Activated CD4-positive, alpha-beta memory T cell treated with anti-CD3 and anti-CD28 coated beads, Interleukin-2, amount 10 ng/mL, durations not matched to agents 7 days and 5 days (primary cell): ENCODE data around the gene PROM2. TPM values are rescaled to one million over a fixed set of nuclear protein-coding genes. Genes with fewer than 3 reads are reported as not detected.

ENCODE experiments used
- CTCF ChIA-PET: fragments of 350-600 bp; sonication (Branson Sonifier 250); formaldehyde crosslinking; loops from one replicate; lab custom pipeline; 2021; ENCODE audit warnings: antibody characterized with exemption, inconsistent platforms; lab: Charles Lee
- POLR2A ChIA-PET: fragments of 350-600 bp; sonication (Branson Sonifier 250); formaldehyde crosslinking; loops from one replicate; lab custom pipeline; 2021; ENCODE audit warnings: antibody characterized with exemption; lab: Charles Lee
- DNase-seq: peaks from one replicate; pipeline ENCODE4 v3.0.0-alpha.2; 2020
- H3K27ac Mint-ChIP-seq: one replicate; pipeline ENCODE4 v1.8.0; 2021; ENCODE audit warnings: mild to moderate bottlenecking, mixed read lengths
- H3K27me3 Mint-ChIP-seq: one replicate; pipeline ENCODE4 v1.8.0; 2021; ENCODE audit warnings: mixed read lengths
- H3K36me3 Mint-ChIP-seq: one replicate; pipeline ENCODE4 v1.8.0; 2021; ENCODE audit warnings: low read depth, mixed read lengths
- H3K4me1 Mint-ChIP-seq: one replicate; pipeline ENCODE4 v1.8.0; 2021; ENCODE audit warnings: mixed read lengths
- H3K4me3 Mint-ChIP-seq: one replicate; pipeline ENCODE4 v1.8.0; 2021; ENCODE audit warnings: mild to moderate bottlenecking, mixed read lengths
- H3K9me3 Mint-ChIP-seq: one replicate; pipeline ENCODE4 v1.8.0; 2021; ENCODE audit warnings: mixed read lengths
- total RNA-seq, 2 experiments: library from RNA; stranded (reverse); gene quantifications; one replicate each; pipeline ENCODE4 v1.2.3, GENCODE V29; 2021

PROM2 gene
- total RNA-seq, 2 experiments from 2014 or later = 0.15 to 0.18 TPM

DNA sequence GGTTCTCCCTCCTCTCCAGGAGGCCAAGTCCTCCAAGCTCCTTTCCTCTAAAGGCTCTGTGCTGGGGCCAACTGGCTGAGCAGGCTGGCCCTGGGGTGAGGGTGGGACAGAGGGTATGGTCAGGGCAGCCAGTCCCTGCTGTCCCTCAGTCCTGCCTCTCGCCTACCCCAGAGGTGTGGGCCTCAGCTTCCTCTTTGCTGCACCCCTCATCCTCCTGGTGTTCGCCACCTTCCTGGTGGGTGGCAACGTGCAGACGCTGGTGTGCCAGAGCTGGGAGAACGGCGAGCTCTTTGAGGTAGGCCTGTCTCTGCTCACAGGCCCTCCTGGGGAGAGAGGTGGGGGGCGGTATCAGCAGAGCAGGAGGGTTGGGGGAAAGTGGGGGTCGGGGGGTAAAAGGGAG is 6.8 kb downstream of the PROM2 start:
- ChIA-PET POLR2A (no interaction called here), CTCF (no interaction called here)
- H3K27me3 Mint-ChIP-seq = no peaks in the 10 kb centered on the region
- no peaks in the 10 kb centered on the region for H3K4me1 Mint-ChIP-seq
- no peaks in the 10 kb centered on the region for H3K36me3 Mint-ChIP-seq
- H3K4me3 Mint-ChIP-seq = no peak overlapping the region
- no peak overlapping the region for H3K27ac Mint-ChIP-seq
- no peaks in the 10 kb centered on the region for H3K9me3 Mint-ChIP-seq
- no peak for DNase-seq

DNA sequence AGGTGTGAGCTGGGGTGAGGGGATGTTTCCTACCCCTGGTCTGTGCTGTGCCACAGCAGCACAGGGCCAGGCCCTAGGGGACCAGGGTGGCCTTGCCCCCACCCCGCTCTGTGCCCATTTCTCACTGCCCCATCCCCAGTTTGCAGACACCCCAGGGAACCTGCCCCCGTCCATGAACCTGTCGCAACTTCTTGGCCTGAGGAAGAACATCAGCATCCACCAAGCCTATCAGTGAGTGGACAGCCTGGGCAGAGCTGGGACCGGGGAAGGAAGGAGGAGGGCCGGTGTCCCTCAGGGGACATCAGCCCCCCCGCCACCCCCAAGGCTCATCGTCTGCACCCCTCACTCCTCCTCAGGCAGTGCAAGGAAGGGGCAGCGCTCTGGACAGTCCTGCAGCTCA is 7.5 kb downstream of the PROM2 start:
- Mint-ChIP-seq H3K36me3 (no peaks in the 10 kb centered on the region), H3K27me3 (no peaks in the 10 kb centered on the region), H3K4me3 (no peak overlapping the region), H3K9me3 (no peaks in the 10 kb centered on the region), H3K4me1 (no peaks in the 10 kb centered on the region), H3K27ac (no peak overlapping the region)
- CTCF ChIA-PET = no interaction called here
- DNase-seq = no peak
- POLR2A ChIA-PET = no interaction called here

DNA sequence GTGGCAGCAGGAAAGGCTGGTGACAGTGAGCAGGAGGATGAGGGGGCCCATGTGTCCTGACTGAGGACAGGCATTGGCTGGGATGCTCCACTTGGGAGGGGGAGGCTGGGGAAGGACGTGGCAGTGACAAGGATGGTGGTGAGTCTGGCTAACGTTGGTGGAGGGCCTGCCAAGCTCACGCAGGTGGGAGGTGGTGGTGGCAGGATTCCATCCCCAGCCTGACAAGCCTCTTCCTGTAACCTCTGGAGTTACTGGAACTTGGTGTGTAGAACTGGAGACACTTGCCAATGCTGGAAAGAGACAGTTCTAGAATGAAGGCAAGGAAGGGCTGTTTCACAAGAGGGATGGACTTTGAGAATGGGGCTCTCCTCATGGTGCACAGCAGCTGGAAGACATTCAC is 8.2 kb downstream of the PROM2 start:
- H3K36me3 Mint-ChIP-seq = no peaks in the 10 kb centered on the region
- ChIA-PET CTCF (no interaction called here), POLR2A (no interaction called here)
- H3K4me1 Mint-ChIP-seq = no peaks in the 10 kb centered on the region
- H3K27ac Mint-ChIP-seq = no peak overlapping the region
- H3K27me3 Mint-ChIP-seq = no peaks in the 10 kb centered on the region
- no peaks in the 10 kb centered on the region for H3K9me3 Mint-ChIP-seq
- no peak overlapping the region for H3K4me3 Mint-ChIP-seq
- DNase-seq = no peak

DNA sequence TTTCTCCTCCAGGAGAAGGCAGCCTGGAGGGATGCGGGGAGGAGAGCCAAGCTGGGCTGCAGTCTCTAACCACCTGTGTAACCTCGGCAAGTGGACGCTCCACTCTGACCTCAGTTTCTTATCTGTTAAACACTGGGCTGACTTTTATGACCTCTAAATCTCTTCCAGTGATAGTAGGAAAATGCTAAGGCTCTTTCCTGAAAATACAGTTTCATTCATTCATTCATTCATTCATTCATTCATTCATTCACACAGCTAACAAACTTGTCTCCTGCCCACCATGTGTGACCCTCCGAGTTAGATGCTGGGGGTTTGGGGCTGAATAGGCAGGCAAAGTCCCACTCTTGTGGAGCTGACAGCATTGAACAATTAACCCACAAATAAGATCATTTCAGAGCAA is 9.3 kb downstream of the PROM2 start:
- no peak overlapping the region for H3K27ac Mint-ChIP-seq
- no peaks in the 10 kb centered on the region for H3K36me3 Mint-ChIP-seq
- H3K4me1 Mint-ChIP-seq = no peaks in the 10 kb centered on the region
- no peak for DNase-seq
- no peaks in the 10 kb centered on the region for H3K9me3 Mint-ChIP-seq
- ChIA-PET CTCF (no interaction called here), POLR2A (no interaction called here)
- H3K4me3 Mint-ChIP-seq = no peak overlapping the region
- H3K27me3 Mint-ChIP-seq = no peaks in the 10 kb centered on the region

DNA sequence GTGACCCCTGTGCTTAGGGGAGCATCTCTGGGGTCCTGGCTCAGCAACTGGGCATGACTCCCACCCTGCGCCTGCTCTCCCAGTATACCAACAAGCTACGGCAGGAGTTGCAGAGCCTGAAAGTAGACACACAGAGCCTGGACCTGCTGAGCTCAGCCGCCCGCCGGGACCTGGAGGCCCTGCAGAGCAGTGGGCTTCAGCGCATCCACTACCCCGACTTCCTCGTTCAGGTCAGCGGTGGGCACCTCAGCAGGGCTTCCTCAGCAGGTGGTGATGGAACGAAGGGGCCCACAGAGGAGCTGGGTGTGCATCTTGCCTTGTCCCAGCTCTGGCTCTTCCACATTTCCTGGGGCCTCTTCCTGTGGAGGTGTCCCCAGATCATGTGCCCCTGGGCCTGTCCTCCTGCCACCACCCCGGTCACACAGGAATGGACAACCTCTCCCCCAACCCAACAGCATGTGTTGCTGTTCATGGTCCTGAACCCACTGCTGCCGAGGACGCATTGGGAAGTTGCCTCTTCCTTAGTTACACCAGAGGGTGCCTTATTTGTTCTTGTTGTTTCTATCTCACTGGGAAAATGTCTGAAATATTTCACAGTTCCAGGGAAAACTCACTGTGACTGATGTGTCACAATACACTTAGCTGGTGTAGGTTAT is 10.8 kb downstream of the PROM2 start:
- Mint-ChIP-seq H3K36me3 (no peaks in the 10 kb centered on the region), H3K4me1 (no peaks in the 10 kb centered on the region), H3K27me3 (no peaks in the 10 kb centered on the region), H3K4me3 (no peak overlapping the region), H3K9me3 (peaks cover under 1% of the 10 kb centered on the region), H3K27ac (no peak overlapping the region)
- no peak for DNase-seq
- CTCF ChIA-PET = no interaction called here
- POLR2A ChIA-PET = no interaction called here

DNA sequence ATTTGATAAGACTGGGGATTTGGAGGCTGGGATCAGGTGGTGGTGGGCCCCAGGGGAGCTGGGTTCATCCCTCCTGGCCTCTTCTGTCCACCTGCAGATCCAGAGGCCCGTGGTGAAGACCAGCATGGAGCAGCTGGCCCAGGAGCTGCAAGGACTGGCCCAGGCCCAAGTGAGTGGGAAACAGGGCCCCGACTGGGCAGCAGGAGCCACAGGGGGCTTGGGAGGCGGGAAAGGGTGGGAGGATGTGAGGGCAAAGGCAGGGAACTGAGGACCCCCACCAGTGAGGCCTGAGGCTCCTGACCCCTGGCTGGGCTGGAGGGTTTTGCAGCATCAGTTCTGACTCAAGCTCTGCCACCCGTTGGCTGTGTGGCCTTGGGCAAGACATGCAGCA is 11.3 kb downstream of the PROM2 start:
- POLR2A ChIA-PET = no interaction called here
- no peak for DNase-seq
- peaks cover 6% of the 10 kb centered on the region for H3K9me3 Mint-ChIP-seq
- CTCF ChIA-PET = no interaction called here
- H3K4me3 Mint-ChIP-seq = no peak overlapping the region
- H3K36me3 Mint-ChIP-seq = peaks cover 2% of the 10 kb centered on the region
- H3K27ac Mint-ChIP-seq = no peak overlapping the region
- H3K27me3 Mint-ChIP-seq = no peaks in the 10 kb centered on the region
- H3K4me1 Mint-ChIP-seq = no peaks in the 10 kb centered on the region

DNA sequence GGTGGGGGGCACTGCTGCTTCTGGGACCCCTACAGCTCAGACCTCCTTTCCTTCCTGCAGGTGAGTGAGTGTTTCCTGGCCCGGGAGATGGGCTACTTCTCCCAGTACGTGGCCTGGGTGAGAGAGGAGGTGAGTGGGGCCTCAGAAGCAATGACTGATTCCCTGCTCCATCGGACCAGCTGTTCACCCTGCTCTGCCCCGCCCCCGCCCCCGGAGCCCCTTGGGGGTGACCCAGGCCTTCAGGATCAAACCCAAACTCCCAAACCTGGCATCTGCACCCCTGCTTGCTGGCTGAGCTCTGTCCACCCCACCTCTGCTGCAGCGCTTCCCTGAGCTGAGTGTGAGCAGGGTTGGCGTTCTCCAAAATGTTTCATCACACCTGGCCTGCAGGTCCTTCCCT is 13.1 kb downstream of the PROM2 start:
- Mint-ChIP-seq H3K36me3 (peaks cover 2% of the 10 kb centered on the region), H3K27me3 (no peaks in the 10 kb centered on the region), H3K4me3 (no peak overlapping the region), H3K27ac (no peak overlapping the region), H3K9me3 (peaks cover 13% of the 10 kb centered on the region), H3K4me1 (no peaks in the 10 kb centered on the region)
- no peak for DNase-seq
- ChIA-PET POLR2A (no interaction called here), CTCF (interaction anchor here (0.8 kb wide), 1 partner anchor 58 kb away, joined by 3 read pairs; no protein-coding TSS in a partner anchor)

DNA sequence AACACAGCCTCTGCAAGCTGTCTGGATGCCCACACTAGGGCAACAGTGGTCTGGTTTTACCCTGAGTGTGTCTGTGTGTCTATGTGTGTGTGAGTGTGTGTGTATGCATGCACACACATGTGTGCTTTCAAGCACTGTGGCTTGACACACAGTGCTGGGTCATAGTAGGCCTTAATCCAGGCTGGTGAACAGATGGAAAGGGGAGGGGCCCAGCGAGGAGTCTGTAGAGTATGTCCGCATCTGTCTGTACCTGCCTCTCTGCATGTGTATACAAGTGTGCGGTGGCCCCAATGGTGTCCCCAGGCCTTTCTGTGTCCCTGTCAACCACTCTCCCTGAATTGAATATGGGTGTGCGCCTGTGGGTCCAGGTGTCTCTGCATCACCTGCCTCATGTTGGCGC is 13.6 kb downstream of the PROM2 start:
- H3K27me3 Mint-ChIP-seq = no peaks in the 10 kb centered on the region
- peaks cover 13% of the 10 kb centered on the region for H3K9me3 Mint-ChIP-seq
- no peak overlapping the region for H3K27ac Mint-ChIP-seq
- no peak for DNase-seq
- no peak overlapping the region for H3K4me3 Mint-ChIP-seq
- peaks cover 2% of the 10 kb centered on the region for H3K36me3 Mint-ChIP-seq
- CTCF ChIA-PET = interaction anchor here (0.8 kb wide), 1 partner anchor 57 kb away, joined by 3 read pairs; no protein-coding TSS in a partner anchor
- POLR2A ChIA-PET = no interaction called here
- no peaks in the 10 kb centered on the region for H3K4me1 Mint-ChIP-seq

DNA sequence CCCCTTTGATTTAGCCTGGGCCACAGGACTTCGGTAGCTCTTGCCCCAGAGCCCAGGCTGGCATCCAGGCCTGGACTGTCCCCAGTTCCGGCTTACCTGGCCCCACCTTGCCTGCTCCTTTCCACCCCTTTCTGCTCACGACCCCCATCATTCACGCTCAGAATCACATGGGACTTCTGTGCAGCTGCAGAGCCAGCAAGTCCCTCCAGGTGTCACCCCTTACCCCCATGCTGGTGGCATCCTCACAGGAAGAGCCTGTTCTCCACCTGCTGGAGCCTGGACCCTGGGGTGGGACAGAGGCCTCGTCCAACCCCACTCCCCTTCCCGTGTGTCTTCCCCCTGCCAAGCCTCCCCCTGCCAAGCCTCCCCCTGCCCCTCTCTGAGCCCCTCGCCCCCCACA is 15.0 kb downstream of the PROM2 start:
- Mint-ChIP-seq H3K9me3 (peaks cover 13% of the 10 kb centered on the region), H3K27me3 (no peaks in the 10 kb centered on the region), H3K4me3 (no peak overlapping the region), H3K36me3 (peaks cover 2% of the 10 kb centered on the region), H3K27ac (no peak overlapping the region), H3K4me1 (no peaks in the 10 kb centered on the region)
- DNase-seq = no peak
- ChIA-PET CTCF (no interaction called here), POLR2A (no interaction called here)

DNA sequence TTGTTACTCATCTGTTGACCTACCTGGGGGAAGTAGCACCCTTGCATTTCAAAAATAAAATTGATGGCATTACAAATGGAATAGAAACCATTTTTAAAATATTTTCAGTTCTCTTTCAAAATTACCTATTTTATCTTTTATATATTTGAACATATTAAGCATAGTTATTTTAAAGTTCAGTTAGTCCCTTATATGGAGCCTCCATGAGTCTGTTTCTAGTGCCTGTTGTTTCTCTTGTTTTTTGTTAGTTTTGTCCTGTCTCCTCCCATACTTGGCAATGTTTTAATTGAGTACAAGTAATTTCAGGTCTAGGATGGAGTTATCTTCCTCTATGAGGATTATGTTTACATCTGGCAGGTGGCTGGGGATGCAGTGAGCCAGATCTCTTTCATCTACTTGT is 17.0 kb downstream of the PROM2 start:
- ChIA-PET CTCF (no interaction called here), POLR2A (no interaction called here)
- peaks cover 13% of the 10 kb centered on the region for H3K9me3 Mint-ChIP-seq
- DNase-seq = no peak
- H3K4me1 Mint-ChIP-seq = no peaks in the 10 kb centered on the region
- H3K27me3 Mint-ChIP-seq = no peaks in the 10 kb centered on the region
- no peak overlapping the region for H3K27ac Mint-ChIP-seq
- H3K36me3 Mint-ChIP-seq = peaks cover 2% of the 10 kb centered on the region
- H3K4me3 Mint-ChIP-seq = no peak overlapping the region

DNA sequence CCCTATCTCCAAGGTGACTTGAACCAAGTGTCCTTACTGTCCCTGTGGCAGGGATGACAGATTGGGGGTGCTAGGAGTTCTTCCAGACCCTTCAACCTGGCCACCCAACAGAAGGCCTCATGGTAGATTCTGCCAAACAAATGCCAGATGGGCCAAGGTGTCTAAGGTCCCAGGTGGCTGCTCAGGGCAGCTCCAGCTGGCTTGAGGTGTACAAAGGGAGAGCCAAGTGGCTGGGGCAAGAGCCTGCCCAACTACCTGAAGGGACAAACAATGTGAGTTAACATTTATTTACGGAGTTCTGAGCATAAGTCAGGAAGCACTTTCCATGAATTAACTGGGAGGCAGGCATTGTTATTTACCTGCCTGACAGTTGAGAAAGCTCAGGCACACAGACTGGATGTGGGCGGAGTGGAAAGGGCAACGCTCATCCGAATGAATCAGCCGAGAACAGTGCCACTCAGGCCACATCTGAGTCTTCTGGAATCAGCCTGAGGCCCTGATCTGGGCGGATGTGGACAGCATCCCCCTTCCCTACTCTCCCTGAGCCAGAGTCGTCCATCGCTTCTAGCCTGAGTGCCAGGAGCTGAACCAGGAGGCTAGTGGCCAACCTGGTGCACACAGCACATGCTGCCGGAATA is 18.5 kb downstream of the PROM2 start:
- CTCF ChIA-PET = no interaction called here
- Mint-ChIP-seq H3K27me3 (no peaks in the 10 kb centered on the region), H3K4me3 (no peak overlapping the region)

DNA sequence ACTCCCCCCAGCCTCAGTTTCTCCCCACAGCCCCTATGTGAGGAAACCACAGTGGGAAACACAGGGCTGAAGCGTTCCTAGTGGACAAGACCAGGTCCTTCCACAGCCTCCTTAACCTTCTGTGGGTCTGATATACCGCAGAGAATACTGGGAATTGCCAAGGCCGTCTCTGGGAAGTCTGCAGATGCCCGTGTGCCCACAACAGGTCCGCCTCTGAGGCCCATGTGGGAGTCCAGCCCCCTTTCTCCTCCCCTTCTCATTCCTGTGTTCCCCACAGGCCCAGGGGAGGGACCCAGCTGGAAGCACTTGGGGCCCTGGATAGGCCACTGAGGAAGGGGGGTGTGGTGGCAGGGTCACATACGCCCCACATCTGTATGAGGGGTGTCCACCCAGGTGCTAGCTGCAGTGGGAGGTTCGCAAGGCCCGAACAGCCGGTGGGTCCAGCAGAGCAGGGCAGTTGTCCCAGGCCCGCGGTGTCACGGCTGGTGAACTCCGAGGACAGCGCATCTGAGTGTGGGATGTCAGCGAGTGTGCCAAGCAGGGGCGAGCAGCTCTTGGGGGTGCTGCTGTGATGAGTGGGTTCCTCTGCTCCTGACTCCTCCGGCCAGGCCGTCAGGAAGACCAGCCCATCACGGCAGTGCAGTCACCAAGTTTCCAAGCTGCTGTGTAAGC is 20.5 kb downstream of the PROM2 start:
- H3K27ac Mint-ChIP-seq = no peak overlapping the region
- H3K4me1 Mint-ChIP-seq = no peaks in the 10 kb centered on the region
- CTCF ChIA-PET = no interaction called here
- no peak overlapping the region for H3K4me3 Mint-ChIP-seq
- POLR2A ChIA-PET = no interaction called here
- H3K36me3 Mint-ChIP-seq = peaks cover 2% of the 10 kb centered on the region
- H3K27me3 Mint-ChIP-seq = no peaks in the 10 kb centered on the region
- H3K9me3 Mint-ChIP-seq = peaks cover 13% of the 10 kb centered on the region
- DNase-seq = no peak

More for the DNA sequence above, 18.5 kb downstream of the PROM2 start:
- no peak overlapping the region for H3K27ac Mint-ChIP-seq
- no peaks in the 10 kb centered on the region for H3K4me1 Mint-ChIP-seq
- H3K9me3 Mint-ChIP-seq = peaks cover 13% of the 10 kb centered on the region
- peaks cover 2% of the 10 kb centered on the region for H3K36me3 Mint-ChIP-seq
- no peak for DNase-seq
- POLR2A ChIA-PET = no interaction called here

DNA sequence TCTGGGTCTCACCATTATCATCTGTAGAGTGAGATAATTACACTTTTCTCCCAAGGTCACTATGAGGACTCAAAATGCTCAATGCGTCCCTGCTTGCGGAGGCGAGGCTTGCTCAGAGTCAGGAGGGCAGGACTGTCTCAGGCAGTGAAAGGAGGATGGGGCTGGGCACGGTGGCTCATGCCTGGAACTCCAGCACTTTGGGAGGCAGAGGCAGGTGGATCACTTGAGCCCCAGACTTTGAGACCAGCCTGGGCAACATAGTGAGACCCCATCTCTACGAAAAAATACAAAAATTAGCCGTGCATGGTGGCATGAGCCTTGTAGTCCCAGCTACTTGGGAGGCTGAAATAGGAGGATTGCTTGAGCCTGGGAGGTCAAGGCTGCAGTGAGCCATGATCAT is 21.1 kb downstream of the PROM2 start:
- CTCF ChIA-PET = no interaction called here
- no peak overlapping the region for H3K4me3 Mint-ChIP-seq
- peaks cover 2% of the 10 kb centered on the region for H3K36me3 Mint-ChIP-seq
- peaks cover 8% of the 10 kb centered on the region for H3K9me3 Mint-ChIP-seq
- no peaks in the 10 kb centered on the region for H3K27me3 Mint-ChIP-seq
- H3K4me1 Mint-ChIP-seq = no peaks in the 10 kb centered on the region
- POLR2A ChIA-PET = no interaction called here
- DNase-seq = no peak
- H3K27ac Mint-ChIP-seq = no peak overlapping the region
